ENCODE measurements around the gene DDX3X.
A peak's percentile ranks its signal among the peaks of the same experiment; 100 is the strongest.
"Not testable (repeated sequence)": the region's sequence is repeated elsewhere in the genome, so short reads cannot be mapped to it uniquely, and the experiment has no call there.

Gene DDX3X

GRCh38 chrX:41377624-41378023 lies 43.7 kb downstream of the DDX3X start:
- DNase-seq = peak; percentile 3 to 4

DNA sequence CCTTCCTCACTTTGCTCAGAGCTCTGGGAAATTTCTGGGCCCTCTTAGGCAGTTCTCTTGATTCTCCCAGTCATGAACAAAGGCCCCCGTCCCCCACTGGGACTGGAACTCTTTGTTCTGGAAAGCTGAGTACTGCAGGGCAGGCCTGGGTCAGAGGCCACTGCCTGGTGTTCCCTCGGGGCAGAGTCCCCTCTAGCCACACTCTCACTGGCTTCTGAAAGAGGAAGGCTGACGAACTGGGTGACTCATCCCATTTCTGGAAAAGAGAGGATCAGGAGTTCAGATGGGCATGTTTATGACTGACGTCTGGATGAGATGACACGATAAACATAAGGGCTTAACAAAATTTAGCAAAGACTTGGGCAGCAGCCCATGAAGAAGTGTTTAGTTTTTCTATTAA lies 47.7 kb downstream of the DDX3X start:
- DNase-seq = no peak

GRCh38 chrX:41382714-41383645 lies 49.0 kb downstream of the DDX3X start:
- no peak for DNase-seq

DNA sequence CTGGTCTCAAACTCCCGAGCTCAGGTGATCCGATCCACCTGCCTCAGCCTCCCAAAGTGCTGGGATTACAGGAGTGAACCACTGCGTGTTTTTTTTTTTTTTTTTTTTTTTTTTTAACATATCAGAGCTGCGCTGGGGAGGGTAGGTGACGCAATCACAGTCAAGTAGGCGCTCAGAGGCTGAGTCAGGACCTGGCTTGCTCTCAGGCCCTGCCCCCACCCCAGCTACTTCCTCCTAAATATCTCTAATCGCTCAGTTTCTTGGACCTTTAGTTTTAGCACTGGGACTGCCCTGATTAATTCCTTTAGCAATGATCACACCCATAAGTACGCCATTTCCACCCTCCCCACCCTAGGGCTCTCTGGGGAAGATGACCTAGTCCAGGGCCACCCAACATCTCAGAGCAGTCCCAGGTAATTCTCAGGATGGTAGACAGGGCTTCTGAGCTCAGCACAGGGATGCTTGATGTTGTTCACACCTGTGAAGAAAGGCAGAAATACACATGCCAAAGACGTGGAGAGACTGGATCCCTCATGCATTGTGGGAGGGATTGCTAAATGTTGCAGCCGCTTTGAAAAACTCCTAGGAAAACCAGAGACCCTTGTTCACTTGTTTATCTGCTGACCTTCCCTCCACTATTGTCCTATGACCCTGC lies 50.2 kb downstream of the DDX3X start:
- peak; percentile 49 to 56 for DNase-seq

DNA sequence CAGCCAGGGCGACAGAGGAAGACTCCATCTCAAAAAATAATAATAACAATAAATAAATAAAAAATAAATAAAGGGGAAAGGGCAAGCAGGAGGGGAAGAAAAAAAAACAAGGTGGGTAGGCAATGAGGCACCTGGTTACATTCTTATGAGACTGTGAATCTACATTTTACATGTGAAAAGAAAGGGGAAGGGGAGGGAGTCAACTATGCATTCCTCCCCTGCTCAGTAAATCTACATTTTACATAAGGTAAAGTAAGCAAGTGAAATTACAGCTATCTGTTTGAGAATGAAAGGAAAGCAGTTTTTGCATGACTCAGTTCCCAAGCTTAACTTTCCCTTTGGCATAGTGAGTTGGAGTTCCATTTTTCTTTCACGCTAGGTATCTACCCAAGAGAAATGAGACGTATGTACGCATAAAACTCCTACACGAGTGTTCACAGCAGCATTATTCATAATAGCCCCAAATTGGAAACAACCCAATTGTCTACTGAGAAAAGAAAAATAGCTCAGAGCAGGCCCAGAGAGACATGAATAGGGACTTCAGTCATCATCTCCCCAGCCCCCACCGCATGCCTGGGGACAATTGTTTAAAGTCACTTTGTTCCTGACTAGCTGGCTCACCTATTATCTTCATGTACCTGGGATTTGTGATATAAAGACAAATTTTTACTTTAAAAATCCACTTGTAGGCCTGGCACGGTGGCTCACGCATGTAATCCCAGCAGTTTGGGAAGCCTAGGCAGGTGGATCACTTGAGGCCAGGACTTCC lies 52.4 kb downstream of the DDX3X start:
- DNase-seq = no peak

DNA sequence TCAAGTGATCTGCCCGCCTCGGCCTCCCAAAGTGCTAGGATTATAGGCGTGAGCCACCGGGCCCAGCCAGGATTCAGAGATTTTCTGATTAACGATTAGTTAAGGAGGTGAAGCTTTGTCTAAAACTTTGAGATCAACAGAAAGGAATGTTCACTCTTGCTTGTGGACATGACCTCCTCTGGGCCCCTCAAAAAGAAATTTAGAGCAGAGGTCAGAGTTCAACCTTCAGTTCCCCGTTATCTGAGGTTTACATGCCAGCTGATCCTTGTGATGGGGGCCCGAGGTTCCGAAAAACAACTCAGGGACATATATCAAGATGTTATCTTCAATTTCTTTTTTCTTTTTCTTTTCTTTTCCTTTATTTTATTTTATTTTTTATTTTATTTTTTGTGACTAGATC lies 54.6 kb downstream of the DDX3X start:
- no peak for DNase-seq

GRCh38 chrX:41389311-41389888 lies 55.4 kb downstream of the DDX3X start:
- DNase-seq = no peak

GRCh38 chrX:41390576-41390975 lies 56.6 kb downstream of the DDX3X start:
- DNase-seq = not testable (repeated sequence)

DNA sequence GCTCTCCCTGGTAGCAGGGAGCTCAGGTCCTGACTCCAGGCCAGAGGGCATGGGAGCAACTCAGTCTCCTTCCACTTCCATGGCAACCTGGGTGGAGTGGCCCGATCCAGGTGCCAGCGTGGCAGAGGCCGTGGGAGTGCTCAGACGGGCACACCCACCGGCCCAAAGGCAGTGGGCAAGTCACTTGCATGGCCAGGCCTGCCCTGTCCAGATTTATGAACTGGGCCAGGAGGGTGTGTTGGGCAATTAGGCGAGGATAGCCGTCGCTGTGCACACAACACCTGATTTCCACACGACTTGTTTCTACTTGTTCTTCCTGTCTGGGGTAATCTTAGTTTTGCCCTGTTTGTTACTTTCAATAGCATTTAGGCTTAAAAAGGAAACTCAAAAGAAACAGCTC lies 57.6 kb downstream of the DDX3X start:
- DNase-seq = no peak

- DNase-seq = no peak
Measured at GRCh38 chrX:41394293-41394692, 60.3 kb downstream of the DDX3X start.

DNA sequence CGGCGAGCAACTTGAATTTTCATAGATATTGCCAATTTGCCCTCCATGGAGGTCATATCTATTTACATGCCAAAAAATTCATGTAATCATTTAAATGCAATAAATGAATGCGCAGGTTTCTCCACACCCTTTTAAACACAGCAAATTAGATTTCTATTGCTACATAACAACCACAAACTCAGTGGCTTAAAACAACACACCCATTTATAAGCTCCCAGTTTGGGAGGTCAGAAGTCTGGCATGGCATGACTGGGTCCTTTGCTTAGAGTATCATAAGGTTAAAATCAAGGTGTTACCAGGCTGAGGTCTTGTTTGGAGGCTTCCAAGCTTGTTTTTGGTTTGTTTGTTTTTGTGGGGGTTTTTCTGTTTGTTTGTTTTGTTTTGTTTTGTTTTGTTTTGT lies 63.3 kb downstream of the DDX3X start:
- DNase-seq = no peak

DNA sequence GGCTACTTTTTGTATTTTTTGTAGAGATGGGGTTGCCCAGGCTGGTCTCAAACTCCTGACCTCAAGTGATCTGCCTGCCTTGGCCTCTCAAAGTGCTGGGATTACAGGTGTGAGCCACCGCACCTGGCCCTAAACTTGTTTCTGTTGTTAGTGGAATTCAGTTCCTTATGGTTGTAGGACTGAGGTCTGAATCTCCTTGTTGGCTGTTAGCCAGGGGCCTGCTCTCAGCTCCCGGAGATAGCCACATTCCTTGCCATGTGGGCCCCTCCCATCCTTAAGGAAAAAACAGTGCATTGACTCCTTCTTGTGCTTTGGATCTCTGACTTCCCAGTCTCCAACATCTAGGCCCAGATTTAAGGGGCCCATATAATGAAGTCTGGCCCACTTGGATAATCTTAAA lies 63.8 kb downstream of the DDX3X start:
- no peak for DNase-seq

DNA sequence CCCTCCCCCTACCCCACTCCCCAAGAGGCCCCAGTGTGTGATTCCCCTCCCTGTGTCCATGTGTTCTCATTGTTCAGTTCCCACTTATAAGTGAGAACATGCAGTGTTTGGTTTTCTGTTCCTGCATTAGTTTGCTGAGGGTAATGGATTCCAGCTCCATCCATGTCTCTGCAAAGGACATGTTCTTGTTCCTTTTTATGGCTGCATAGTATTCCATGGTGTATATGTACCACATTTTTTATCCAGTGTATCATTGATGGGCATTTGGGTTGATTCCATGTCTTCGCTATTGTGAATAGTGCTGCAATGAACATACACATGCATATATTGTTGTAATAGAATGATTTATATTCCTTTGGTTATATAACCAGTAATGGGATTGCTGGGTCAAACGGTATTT lies 68.6 kb downstream of the DDX3X start:
- not testable (repeated sequence) for DNase-seq

DNA sequence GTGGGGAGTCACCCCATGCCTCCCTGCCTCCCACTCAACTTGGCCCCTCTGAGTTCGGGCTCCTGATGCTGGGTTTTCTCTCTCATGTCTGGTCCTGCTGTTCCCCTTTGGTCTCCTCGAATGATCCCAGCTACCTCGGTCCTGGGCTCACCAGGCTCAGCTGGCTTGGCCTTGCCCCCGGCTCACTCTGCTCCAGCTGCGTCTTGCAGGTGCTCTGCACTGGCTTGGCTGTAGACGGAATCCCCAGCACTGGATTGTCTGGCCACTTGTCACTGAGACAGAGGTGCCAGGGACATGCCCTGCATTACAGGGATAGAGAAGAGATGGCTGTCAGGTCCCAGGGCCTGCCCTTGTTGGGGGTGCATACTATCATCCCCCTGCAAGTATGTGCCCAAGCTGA lies 71.6 kb downstream of the DDX3X start:
- no peak for DNase-seq

GRCh38 chrX:41406201-41406600 lies 72.2 kb downstream of the DDX3X start:
- DNase-seq = no peak

- DNase-seq = no peak
Measured at GRCh38 chrX:41407816-41408215, 73.9 kb downstream of the DDX3X start.

DNA sequence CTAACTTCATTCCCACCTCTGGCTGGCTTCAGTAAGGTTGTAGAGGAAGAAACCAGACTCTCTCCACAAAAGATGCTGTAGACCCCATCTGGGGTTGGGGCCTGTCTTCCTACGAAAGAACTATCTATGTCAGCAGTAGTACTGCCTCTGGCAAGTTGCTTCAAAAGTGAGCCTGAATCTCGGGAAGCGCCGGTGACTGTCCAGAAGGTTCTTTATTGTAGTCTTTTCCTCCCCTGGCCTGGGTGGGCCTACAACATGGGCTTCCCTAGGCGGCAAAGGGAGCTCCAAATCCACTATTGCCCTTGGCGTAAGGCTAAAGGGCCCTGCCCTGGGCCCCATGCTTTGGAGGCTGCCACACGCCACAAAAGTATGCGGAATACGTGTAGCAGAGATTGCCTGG lies 74.6 kb downstream of the DDX3X start:
- DNase-seq = no peak

GRCh38 chrX:41409006-41409405 lies 75.0 kb downstream of the DDX3X start:
- no peak for DNase-seq

DNA sequence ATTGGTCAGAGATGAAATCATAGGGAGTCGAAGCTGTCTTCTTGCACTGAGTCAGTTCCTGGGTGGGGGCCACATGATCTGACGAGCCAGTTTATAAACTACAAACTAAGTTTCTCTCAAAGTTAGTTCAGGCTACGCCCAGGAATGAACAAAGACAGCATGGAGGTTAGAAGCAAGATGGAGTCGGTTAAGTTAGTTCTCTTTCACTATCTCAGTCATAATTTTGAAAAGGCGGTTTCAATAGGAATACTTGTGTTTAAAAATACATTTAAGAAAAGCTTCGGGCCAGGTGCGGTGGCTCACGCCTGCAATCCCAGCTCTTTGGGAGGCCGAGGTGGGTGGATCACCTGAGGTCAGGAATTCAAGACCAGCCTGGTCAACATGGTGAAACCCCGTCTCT lies 77.3 kb downstream of the DDX3X start:
- not testable (repeated sequence) for DNase-seq

DNA sequence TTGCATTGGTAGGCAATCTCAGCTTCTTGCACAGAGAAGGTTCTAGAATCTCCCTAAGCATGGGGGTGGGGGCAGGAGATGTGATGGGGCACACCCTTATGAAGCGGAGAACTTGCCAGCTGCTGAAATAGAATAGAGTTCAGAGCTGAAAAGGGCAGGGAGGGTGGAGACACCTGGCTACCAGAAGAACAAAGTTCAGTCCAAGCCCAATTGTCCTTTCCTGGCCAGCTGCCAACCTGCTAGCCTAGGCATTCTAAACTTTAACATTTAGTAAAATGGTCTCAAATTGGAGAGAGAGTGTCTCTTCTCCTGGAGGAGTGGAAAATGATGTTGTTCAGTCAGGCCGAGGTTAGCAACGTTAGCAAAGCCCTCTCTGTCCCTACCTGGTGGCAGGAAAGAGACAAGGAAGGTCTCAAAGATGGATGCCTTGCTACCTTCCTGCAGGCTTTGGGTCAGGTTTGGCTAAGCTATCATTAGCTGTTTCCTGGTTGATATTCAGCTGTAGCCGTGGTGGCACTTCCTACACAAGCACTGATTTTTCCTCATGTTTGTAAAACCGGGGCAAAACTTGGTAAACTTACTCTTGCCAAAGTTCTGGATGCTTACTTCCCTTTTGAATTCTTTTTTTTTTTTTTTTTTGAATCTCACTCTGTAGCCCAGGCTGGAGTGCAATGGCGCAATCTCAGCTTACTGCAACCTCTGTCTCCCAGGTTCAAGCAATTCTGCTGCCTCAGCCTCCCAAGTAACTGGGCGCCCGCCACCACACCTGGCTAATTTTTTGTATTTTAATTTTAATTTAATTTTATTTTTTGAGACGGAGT lies 78.5 kb downstream of the DDX3X start:
- no peak for DNase-seq

All from activated CD4-positive, alpha-beta T cell treated with anti-CD3 and anti-CD28 coated beads, Interleukin-2, amount 50 U/mL, for 4 hours (primary cell).